A673 (cell line): Measurements from ENCODE around the gene CNGA4. TPM values are rescaled to one million over a fixed set of nuclear protein-coding genes. Genes with fewer than 3 reads are reported as not detected.
"Not testable (repeated sequence)": the region's sequence is repeated elsewhere in the genome, so short reads cannot be mapped to it uniquely, and the experiment has no call there.

ENCODE experiments used
- BruUV-seq: library from RNA; stranded (reverse); fragments of 400-500 nt; replicated peaks from 2 replicates; lab custom pipeline; 2021; lab: Mats Ljungman, UMichigan
- CTCF ChIA-PET: fragments of 300-600 bp; sonication (Branson Sonifier 250); formaldehyde crosslinking; loops from one replicate; lab custom pipeline; 2022; ENCODE audit warnings: antibody characterized with exemption; lab: Charles Lee
- POLR2A ChIA-PET: fragments of 300-600 bp; sonication (Branson Sonifier 250); formaldehyde crosslinking; loops from one replicate; lab custom pipeline; 2022; ENCODE audit warnings: antibody characterized with exemption; ENCODE audit not compliant: low non-redundant PET; lab: Charles Lee
- DNase-seq: peaks from one replicate; pipeline ENCODE4 v3.0.0-alpha.2; 2015; ENCODE audit warnings: low spot score
- H3K27ac ChIP-seq: fragments of 200-600 bp; sonication (generic); 2 replicates; pipeline ENCODE4 v1.5.1; 2016; ENCODE audit warnings: mixed run types, low read depth, mild to moderate bottlenecking, mixed read lengths, antibody characterized with exemption, low read length; ENCODE audit not compliant: poor library complexity, severe bottlenecking
- H3K27me3 ChIP-seq: fragments of 200-600 bp; sonication (generic); replicated peaks from 2 replicates; pipeline ENCODE4 v1.6.1; 2017; ENCODE audit warnings: mixed run types, low read depth, mild to moderate bottlenecking, mixed read lengths, antibody characterized with exemption, low read length; ENCODE audit not compliant: insufficient read depth, poor library complexity
- H3K36me3 ChIP-seq: fragments of 200-600 bp; sonication (generic); 2 replicates; pipeline ENCODE4 v1.6.1; 2016; ENCODE audit warnings: mixed run types, mild to moderate bottlenecking, mixed read lengths, antibody characterized with exemption, low read length; ENCODE audit not compliant: insufficient read depth, poor library complexity, severe bottlenecking
- H3K4me1 ChIP-seq: fragments of 200-600 bp; sonication (generic); 2 replicates; pipeline ENCODE4 v1.6.1; 2017; ENCODE audit warnings: mixed run types, mild to moderate bottlenecking, mixed read lengths, antibody characterized with exemption, low read length; ENCODE audit not compliant: insufficient read depth, poor library complexity, severe bottlenecking
- H3K4me3 ChIP-seq: fragments of 200-600 bp; sonication (generic); 2 replicates; pipeline ENCODE4 v1.5.1; 2016; ENCODE audit warnings: low read depth, mixed run types, mild to moderate bottlenecking, mixed read lengths, low read length; ENCODE audit not compliant: poor library complexity, severe bottlenecking
- H3K9me3 ChIP-seq: fragments of 200-600 bp; sonication (generic); 2 replicates; pipeline ENCODE4 v1.6.1; 2016; ENCODE audit warnings: mixed run types, low read depth, mild to moderate bottlenecking, mixed read lengths, antibody characterized with exemption, low read length; ENCODE audit not compliant: poor library complexity, severe bottlenecking
- CTCF ChIP-seq: fragments of 300-800, 200-600 bp; sonication (generic); conservative IDR thresholded peaks from 2 replicates; pipeline ENCODE4 v1.5.1; 2017; ENCODE audit warnings: low read depth, mild to moderate bottlenecking, antibody characterized with exemption, low read length, moderate library complexity, mixed read lengths
- EZH2 ChIP-seq: fragments of 200-600 bp; sonication (generic); IDR thresholded peaks from 2 replicates; pipeline ENCODE4 v1.6.1; 2017; ENCODE audit warnings: borderline replicate concordance, low read depth, mild to moderate bottlenecking, mixed read lengths, antibody characterized with exemption, low read length; ENCODE audit not compliant: poor library complexity, severe bottlenecking
- intact Hi-C: fragments of 100-400 bp; cut with micrococcal nuclease; formaldehyde crosslinking; loops from one replicate; pipeline ENCODE4 v1.10.0; 2022; ENCODE audit not compliant: unreplicated experiment
- total RNA-seq: library from RNA; stranded (reverse); gene quantifications from 2 replicates; pipeline ENCODE4 v1.2.3, GENCODE V29; 2021

The CNGA4 gene
- total RNA-seq, 1 experiment from 2014 or later: not detected

- ChIA-PET POLR2A (no interaction called here), CTCF (no interaction called here)
- no peak for DNase-seq
- TF ChIP-seq EZH2 (no peak), CTCF (no peak)
- Histone ChIP-seq H3K27ac (no peak overlapping the region), H3K27me3 (no peaks in the 10 kb centered on the region), H3K4me3 (no peak overlapping the region), H3K4me1 (no peaks in the 10 kb centered on the region), H3K9me3 (no peaks in the 10 kb centered on the region), H3K36me3 (no peaks in the 10 kb centered on the region)
- intact Hi-C loops: no loop called here
- no TSS peak for BruUV-seq
These were observed 6.6 kb downstream of the CNGA4 start for GRCh38 chr11:6245536-6245935.

- intact Hi-C loops: no loop called here
These were observed 9.4 kb downstream of the CNGA4 start for GRCh38 chr11:6248248-6248647.

GRCh38 chr11:6248897-6249296 is 10.0 kb downstream of the CNGA4 start:
- DNase-seq, BruUV-seq, POLR2A ChIA-PET, H3K9me3 ChIP-seq, H3K36me3 ChIP-seq, H3K4me1 ChIP-seq, CTCF ChIA-PET, H3K27ac ChIP-seq, H3K4me3 ChIP-seq, H3K27me3 ChIP-seq, intact Hi-C loops: not testable (repeated sequence)

More at GRCh38 chr11:6248248-6248647, 9.4 kb downstream of the CNGA4 start:
- DNase-seq: no peak
- Histone ChIP-seq H3K4me3 (no peak overlapping the region), H3K27me3 (no peaks in the 10 kb centered on the region), H3K4me1 (no peaks in the 10 kb centered on the region), H3K9me3 (no peaks in the 10 kb centered on the region), H3K36me3 (no peaks in the 10 kb centered on the region), H3K27ac (no peak overlapping the region)
- ChIA-PET POLR2A (no interaction called here), CTCF (no interaction called here)
- no peak for TF ChIP-seq EZH2
- TF ChIP-seq CTCF: no peak
- BruUV-seq: no TSS peak

GRCh38 chr11:6249770-6250555 is 11.1 kb downstream of the CNGA4 start:
- H3K4me3 ChIP-seq: no peak overlapping the region
- peak; percentile 79 for DNase-seq
- ChIA-PET POLR2A (no interaction called here), CTCF (interaction anchor here (0.6 to 3.1 kb wide), 2 partner anchors 113 to 295 kb away, joined by 3 to 25 read pairs; no protein-coding TSS in a partner anchor)
- no peaks in the 10 kb centered on the region for H3K9me3 ChIP-seq
- BruUV-seq: no TSS peak
- H3K4me1 ChIP-seq: no peaks in the 10 kb centered on the region
- H3K27ac ChIP-seq: no peak overlapping the region
- intact Hi-C loops: loop anchor here (5.0 kb wide), 1 partner anchor 102 kb away; no protein-coding TSS in a partner anchor
- no peaks in the 10 kb centered on the region for H3K27me3 ChIP-seq
- no peak for TF ChIP-seq CTCF
- TF ChIP-seq EZH2: no peak
- H3K36me3 ChIP-seq: no peaks in the 10 kb centered on the region
